ENCODE results near the gene BRICD5. TPM values are rescaled to one million over a fixed set of nuclear protein-coding genes. Genes with fewer than 3 reads are reported as not detected.

BRICD5 gene
- total RNA-seq, 2 donors from 2014 or later, result 7.7 to 15.2 TPM

- Histone ChIP-seq H3K4me1 (no peaks in the 10 kb centered on the region), H3K27me3 (no peaks in the 10 kb centered on the region), H3K4me3 (no peak overlapping the region), H3K27ac (no peak overlapping the region), H3K36me3 (peaks cover 32% of the 10 kb centered on the region), H3K9me3 (no peaks in the 10 kb centered on the region), H3K9ac (ENCODE audit: low read depth in 2 of 2, low read length in 2 of 2) (no peak overlapping the region)
- no peak for TF ChIP-seq CTCF (IDR thresholded peaks at IDR 0.05)
- no peak for DNase-seq
- intact Hi-C loops (cut with DNase I), result no loop called here
These were observed 19.1 kb upstream of the BRICD5 start for GRCh38 chr16:2229632-2230250.

GRCh38 chr16:2229091-2229490, 18.4 kb upstream of the BRICD5 start:
- Histone ChIP-seq H3K27me3 (no peaks in the 10 kb centered on the region), H3K9ac (ENCODE audit: low read depth in 2 of 2, low read length in 2 of 2) (no peak overlapping the region), H3K27ac (no peak overlapping the region), H3K36me3 (peaks cover 27% of the 10 kb centered on the region), H3K4me1 (no peaks in the 10 kb centered on the region), H3K9me3 (no peaks in the 10 kb centered on the region), H3K4me3 (no peak overlapping the region)
- no peak for DNase-seq
- TF ChIP-seq CTCF (IDR thresholded peaks at IDR 0.05), result no peak
- intact Hi-C loops (cut with DNase I), result no loop called here

GRCh38 chr16:2228161-2228824, 17.6 kb upstream of the BRICD5 start:
- DNase-seq, result no peak
- Histone ChIP-seq H3K4me3 (no peak overlapping the region), H3K9me3 (no peaks in the 10 kb centered on the region), H3K27me3 (no peaks in the 10 kb centered on the region), H3K4me1 (no peaks in the 10 kb centered on the region), H3K27ac (no peak overlapping the region), H3K9ac (ENCODE audit: low read depth in 2 of 2, low read length in 2 of 2) (peak overlapping the region in 1 of 2 donors; percentile 14), H3K36me3 (peaks cover 26% of the 10 kb centered on the region)
- intact Hi-C loops (cut with DNase I), result no loop called here
- no peak for TF ChIP-seq CTCF (IDR thresholded peaks at IDR 0.05)

- no peaks in the 10 kb centered on the region for H3K9me3 ChIP-seq
- intact Hi-C loops (cut with DNase I), result no loop called here
- no peak for DNase-seq
- no peaks in the 10 kb centered on the region for H3K4me1 ChIP-seq
- H3K36me3 ChIP-seq, result peaks cover 12% of the 10 kb centered on the region
- no peak overlapping the region for H3K27ac ChIP-seq
- H3K4me3 ChIP-seq, result no peak overlapping the region
- no peak overlapping the region for H3K9ac ChIP-seq (ENCODE audit: low read depth in 2 of 2, low read length in 2 of 2)
- H3K27me3 ChIP-seq, result no peaks in the 10 kb centered on the region
- no peak for TF ChIP-seq CTCF (IDR thresholded peaks at IDR 0.05)
These were observed 16.3 kb upstream of the BRICD5 start for GRCh38 chr16:2226918-2227317.

- intact Hi-C loops (cut with DNase I), result no loop called here
- no peaks in the 10 kb centered on the region for H3K9me3 ChIP-seq
- peaks cover 11% of the 10 kb centered on the region for H3K36me3 ChIP-seq
- H3K27ac ChIP-seq, result no peak overlapping the region
- no peak overlapping the region for H3K9ac ChIP-seq (ENCODE audit: low read depth in 2 of 2, low read length in 2 of 2)
- H3K4me1 ChIP-seq, result no peaks in the 10 kb centered on the region
- DNase-seq, result no peak
- no peak for TF ChIP-seq CTCF (IDR thresholded peaks at IDR 0.05)
- no peaks in the 10 kb centered on the region for H3K27me3 ChIP-seq
- no peak overlapping the region for H3K4me3 ChIP-seq
These were observed 15.7 kb upstream of the BRICD5 start for GRCh38 chr16:2226245-2226793.

All from colonic mucosa (tissue), 4 donors.